IMR-90 (cell line): ENCODE results near the gene IGSF9B. TPM values are rescaled to one million over a fixed set of nuclear protein-coding genes. Genes with fewer than 3 reads are reported as not detected.

Experiments
- ATAC-seq: fragments of 200-7000 bp; cut with Tn5 transposase; 2 replicates; pipeline ENCODE4 v1.9.1; 2020; ENCODE audit warnings: low read depth, mild to moderate bottlenecking, moderate library complexity
- BruUV-seq: library from RNA; stranded (reverse); fragments of 400-500 nt; replicated peaks from 2 replicates; lab custom pipeline; 2021; lab: Mats Ljungman, UMichigan
- CTCF ChIA-PET: fragments of 300-600 bp; formaldehyde crosslinking; extraction: SDS; loops from one replicate; lab custom pipeline; 2021; ENCODE audit warnings: antibody characterized with exemption; lab: Yijun Ruan, JAX
- POLR2A ChIA-PET: fragments of 300-600 bp; sonication (Branson Sonifier 250); formaldehyde crosslinking; loops from one replicate; lab custom pipeline; 2022; ENCODE audit warnings: antibody characterized with exemption; ENCODE audit not compliant: unreplicated experiment; lab: Charles Lee
- DNase-seq: peaks from one replicate; pipeline ENCODE4 v3.0.0; 2013
- H2AFZ ChIP-seq: replicated peaks from 2 replicates; pipeline ENCODE3; 2013; ENCODE audit warnings: low read length, mild to moderate bottlenecking; ENCODE audit not compliant: poor library complexity
- H2AK5ac ChIP-seq: 2 replicates; pipeline ENCODE4 v1.6.1; 2013; ENCODE audit warnings: low read depth, low read length, inconsistent platforms
- H2AK9ac ChIP-seq: replicated peaks from 2 replicates; pipeline ENCODE3; 2013; ENCODE audit warnings: mild to moderate bottlenecking, low read depth, low read length, moderate library complexity; ENCODE audit not compliant: poor library complexity
- H2BK120ac ChIP-seq: 2 replicates; pipeline ENCODE4 v1.6.1; 2013; ENCODE audit warnings: low read depth, low read length, inconsistent platforms
- H2BK15ac ChIP-seq: 3 replicates; pipeline ENCODE4 v1.6.1; 2013; ENCODE audit warnings: low read depth, low read length, inconsistent platforms
- H2BK20ac ChIP-seq: 2 replicates; pipeline ENCODE4 v1.6.1; 2013; ENCODE audit warnings: low read depth, mild to moderate bottlenecking, inconsistent platforms, low read length, moderate library complexity
- H2BK5ac ChIP-seq: 2 replicates; pipeline ENCODE4 v1.6.1; 2013; ENCODE audit warnings: mild to moderate bottlenecking, low read depth, low read length, inconsistent platforms; ENCODE audit not compliant: poor library complexity, severe bottlenecking
- H3K14ac ChIP-seq: replicated peaks from 2 replicates; pipeline ENCODE4 v1.6.1; 2013; ENCODE audit warnings: low read depth, low read length, inconsistent platforms
- H3K18ac ChIP-seq: 2 replicates; pipeline ENCODE4 v1.6.1; 2013; ENCODE audit warnings: low read depth, low read length, control low read depth
- H3K23ac ChIP-seq: 2 replicates; pipeline ENCODE4 v1.6.1; 2013; ENCODE audit warnings: low read depth, low read length, inconsistent platforms
- H3K27ac ChIP-seq: 2 replicates; pipeline ENCODE4 v1.5.1; 2013; ENCODE audit warnings: mild to moderate bottlenecking, control low read depth, low read length; ENCODE audit not compliant: insufficient read depth
- H3K27me3 ChIP-seq: 2 replicates; pipeline ENCODE4 v1.6.1; 2013; ENCODE audit warnings: low read length; ENCODE audit not compliant: control insufficient read depth, insufficient read depth
- H3K36me3 ChIP-seq: 2 replicates; pipeline ENCODE4 v1.6.1; 2013; ENCODE audit warnings: low read length, mixed read lengths; ENCODE audit not compliant: control insufficient read depth, insufficient read depth
- H3K4ac ChIP-seq: 2 replicates; pipeline ENCODE4 v1.6.1; 2013; ENCODE audit warnings: low read depth, low read length, inconsistent platforms
- H3K4me1 ChIP-seq: 2 replicates; pipeline ENCODE4 v1.6.1; 2013; ENCODE audit warnings: low read length, mixed read lengths; ENCODE audit not compliant: control insufficient read depth, insufficient read depth
- H3K4me2 ChIP-seq: 2 replicates; pipeline ENCODE4 v1.6.1; 2013; ENCODE audit warnings: low read depth, mild to moderate bottlenecking, control low read depth, low read length, moderate library complexity
- H3K4me3 ChIP-seq: 2 replicates; pipeline ENCODE4 v1.5.1; 2013; ENCODE audit warnings: low read depth, mild to moderate bottlenecking, control low read depth, low read length, moderate library complexity; ENCODE audit not compliant: insufficient read depth
- H3K56ac ChIP-seq: 2 replicates; pipeline ENCODE4 v1.6.1; 2013; ENCODE audit warnings: low read length, inconsistent platforms; ENCODE audit not compliant: insufficient read depth; ENCODE audit errors: extremely low read depth
- H3K79me1 ChIP-seq, 2 experiments: 2 replicates each; pipeline ENCODE4 v1.6.1; 2013; ENCODE audit warnings: low read length in 2 of 2, inconsistent platforms in 1 of 2, low read depth in 1 of 2
- H3K9ac ChIP-seq: 2 replicates; pipeline ENCODE4 v1.6.1; 2013; ENCODE audit warnings: low read depth, low read length, control low read depth
- H3K9me1 ChIP-seq: 2 replicates; pipeline ENCODE4 v1.6.1; 2013; ENCODE audit warnings: low read length, inconsistent platforms; ENCODE audit not compliant: insufficient read depth
- H3K9me3 ChIP-seq: 2 replicates; pipeline ENCODE4 v1.6.1; 2013; ENCODE audit warnings: low read length; ENCODE audit not compliant: control insufficient read depth, insufficient read depth
- H4K20me1 ChIP-seq: 2 replicates; pipeline ENCODE4 v1.6.1; 2013; ENCODE audit warnings: low read length, inconsistent platforms; ENCODE audit not compliant: insufficient read depth
- H4K5ac ChIP-seq: 2 replicates; pipeline ENCODE4 v1.6.1; 2013; ENCODE audit warnings: mild to moderate bottlenecking, low read depth, low read length, control low read depth
- H4K8ac ChIP-seq, 2 experiments: 2 replicates each; pipeline ENCODE4 v1.6.1; 2013; ENCODE audit warnings: low read depth in 2 of 2, low read length in 2 of 2, control low read depth in 1 of 2, inconsistent platforms in 1 of 2
- H4K91ac ChIP-seq: 2 replicates; pipeline ENCODE4 v1.6.1; 2013; ENCODE audit warnings: low read depth, low read length, inconsistent platforms; ENCODE audit not compliant: insufficient read depth
- BHLHE40 ChIP-seq: fragments of 150-350 bp; IDR thresholded peaks from 2 replicates; pipeline ENCODE4 v1.6.1; 2016; ENCODE audit warnings: mild to moderate bottlenecking, low read depth, low read length
- CHD1 ChIP-seq: IDR thresholded peaks from 2 replicates; pipeline ENCODE4 v1.6.1; 2012; ENCODE audit warnings: low read depth, low read length, improper control_type of control experiment
- WGBS, 2 experiments: methylation state at CpG; one replicate each; pipeline versions ENCODE4 v1.1.5 to v1.1.7; 2013; ENCODE audit warnings: missing lambda C conversion rate in 2 of 2; ENCODE audit not compliant: insufficient read length in 1 of 2; ENCODE audit errors: extremely low coverage in 2 of 2; 5-methylcytosine and 5-hydroxymethylcytosine counted together
- dilution Hi-C: fragments of 300-500 bp; cut with HindIII; formaldehyde crosslinking; loops from one replicate; pipeline ENCODE4 v1.14.3; 2018; ENCODE audit warnings: low sequenced_read_pairs; ENCODE audit not compliant: unreplicated experiment
- in situ Hi-C: fragments of 300-500 bp; cut with MboI; formaldehyde crosslinking; loops from 3 replicates; pipeline ENCODE4 v1.14.3; 2019; ENCODE audit warnings: low sequenced_read_pairs, inconsistent platforms, mixed read lengths
- intact Hi-C: fragments of 100-400 bp; cut with micrococcal nuclease; formaldehyde crosslinking; loops from 2 replicates; pipeline ENCODE4 v1.10.0; 2022
- polyA plus RNA-seq, 3 experiments: library from polyadenylated mRNA; depleted of rRNA; stranded (reverse); fragments of >200 nt; gene quantifications; 2 replicates each; pipeline ENCODE4 v1.2.3, GENCODE V29; 2012; ENCODE audit warnings: low replicate concordance in 1 of 3
- total RNA-seq: library from RNA; depleted of rRNA; stranded (reverse); fragments of >200 nt; gene quantifications from 2 replicates; pipeline ENCODE4 v1.2.3, GENCODE V29; 2012

IGSF9B gene
- total and polyA plus RNA-seq, 2 of the 4 experiments (the other 2 are of a cell fraction) = under 0.01 to 0.10 TPM

GRCh38 chr11:133904818-133905515 lies 51.8 kb downstream of the IGSF9B start:
- Histone ChIP-seq H3K4ac (no peak overlapping the region), H3K9ac (no peak overlapping the region), H2BK20ac (no peak overlapping the region), H4K91ac (no peak overlapping the region), H3K14ac (no peak overlapping the region), H3K23ac (no peak overlapping the region), H3K36me3 (no peaks in the 10 kb centered on the region), H2BK15ac (no peak overlapping the region), H3K18ac (no peak overlapping the region), H2BK120ac (no peak overlapping the region), H3K79me1 (no peaks in the 10 kb centered on the region), H3K4me3 (no peak overlapping the region), H2AK5ac (no peak overlapping the region), H3K4me2 (no peak overlapping the region), H3K9me1 (no peaks in the 10 kb centered on the region), H3K9me3 (peaks cover 33% of the 10 kb centered on the region; the same call in 1 of the 2 replicates), H3K27me3 (no peaks in the 10 kb centered on the region), H3K56ac (no peak overlapping the region), H4K5ac (no peak overlapping the region), H3K4me1 (no peaks in the 10 kb centered on the region), H2BK5ac (no peak overlapping the region), H2AFZ (no peak overlapping the region), H4K20me1 (no peaks in the 10 kb centered on the region), H3K27ac (no peak overlapping the region), H4K8ac (no peak overlapping the region), H2AK9ac (no peak overlapping the region)
- dilution Hi-C loops = no loop called here
- BruUV-seq = no TSS peak
- DNase-seq (no peak), ATAC-seq (no peak)
- ChIA-PET POLR2A (no interaction called here), CTCF (no interaction called here)
- intact Hi-C loops = no loop called here
- no CpG with 5 or more reads among the region's 6 CpGs for WGBS, 2 experiments
- TF ChIP-seq CHD1 (no peak), BHLHE40 (no peak)
- in situ Hi-C loops = no loop called here
